HepG2 (cell line): ENCODE results near the gene IQGAP2. TPM values are rescaled to one million over a fixed set of nuclear protein-coding genes. Genes with fewer than 3 reads are reported as not detected.

Experiments used
- ATAC-seq: fragments of 200-7000 bp; cut with Tn5 transposase; 3 replicates; pipeline ENCODE4 v1.9.1; 2020; ENCODE audit warnings: mild to moderate bottlenecking, moderate library complexity
- BruUV-seq: library from RNA; stranded (reverse); fragments of 400-500 nt; replicated peaks from 2 replicates; lab custom pipeline; 2021; lab: Mats Ljungman, UMichigan
- CTCF ChIA-PET: fragments of 300-600 bp; formaldehyde crosslinking; extraction: SDS; loops from one replicate; lab custom pipeline; 2021; ENCODE audit warnings: low total read pairs, inconsistent platforms, low intra/inter-chr PET ratio; lab: Yijun Ruan, JAX
- POLR2A ChIA-PET: fragments of 350-600 bp; sonication (Branson Sonifier 250); formaldehyde crosslinking; loops from one replicate; lab custom pipeline; 2020; ENCODE audit warnings: antibody characterized with exemption, inconsistent platforms; lab: Yijun Ruan, JAX
- DNase-seq: peaks from one replicate; pipeline ENCODE4 v3.0.0-alpha.2; 2015; ENCODE audit warnings: low spot score
- FAIRE-seq: peaks from 3 replicates; lab custom pipeline; 2011; peaks lifted over from hg19 to GRCh38; lab: Jason Lieb, UNC
- H2AFZ ChIP-seq: one replicate; pipeline ENCODE4 v1.6.1; 2011; ENCODE audit warnings: low read length, inconsistent platforms
- H3K27ac ChIP-seq: fragments of 300-600 bp; 3 replicates; pipeline ENCODE4 v1.8.0; 2011; ENCODE audit warnings: mixed run types, mild to moderate bottlenecking, mixed read lengths, low read length, inconsistent platforms; ENCODE audit not compliant: insufficient read depth; ENCODE audit errors: extremely low read length
- H3K27me3 ChIP-seq, 2 experiments: fragments of 200-600 bp in 1 of 2; 2 replicates in 1 of 2; 3 replicates in 1 of 2; pipeline versions ENCODE4 v1.6.0 to v1.8.0; 2011; ENCODE audit warnings: low read length in 2 of 2, mild to moderate bottlenecking in 2 of 2, moderate library complexity in 2 of 2, inconsistent platforms in 1 of 2; ENCODE audit not compliant: insufficient read depth in 2 of 2, control insufficient read depth in 1 of 2
- H3K36me3 ChIP-seq, 2 experiments: fragments of 200-600 bp in 1 of 2; replicated peaks in 1 of 2; 2 replicates in 1 of 2; 3 replicates in 1 of 2; pipeline versions ENCODE4 v1.5.1 to v1.8.0; 2011; ENCODE audit warnings: low read length in 2 of 2, inconsistent platforms in 1 of 2; ENCODE audit not compliant: insufficient read depth in 2 of 2, control insufficient read depth in 1 of 2
- H3K4me1 ChIP-seq: 2 replicates; pipeline ENCODE4 v1.5.1; 2012; ENCODE audit warnings: low read length, inconsistent platforms; ENCODE audit not compliant: insufficient read depth
- H3K4me2 ChIP-seq: 2 replicates; pipeline ENCODE4 v1.6.0; 2011; ENCODE audit warnings: low read depth, low read length, inconsistent platforms
- H3K4me3 ChIP-seq, 3 experiments: fragments of 200-600 bp in 1 of 3; sonication (generic), shearing (Covaris generic) in 1 of 3; replicated peaks in 1 of 3; 2 replicates each; pipeline ENCODE4 v1.5.1; 2011 to 2016; ENCODE audit warnings: low read length in 3 of 3, inconsistent platforms in 2 of 3, low read depth in 2 of 3, mild to moderate bottlenecking in 2 of 3, control low read depth in 1 of 3, mixed read lengths in 1 of 3; ENCODE audit not compliant: insufficient read depth in 1 of 3
- H3K79me2 ChIP-seq: one replicate; pipeline ENCODE4 v1.6.1; 2011; ENCODE audit warnings: low read length, inconsistent platforms; ENCODE audit not compliant: insufficient read depth
- H3K9ac ChIP-seq: 2 replicates; pipeline ENCODE4 v1.6.0; 2011; ENCODE audit warnings: mild to moderate bottlenecking, low read depth, low read length, inconsistent platforms; ENCODE audit not compliant: insufficient read depth
- H3K9me3 ChIP-seq: 2 replicates; pipeline ENCODE4 v1.5.1; 2012; ENCODE audit warnings: mild to moderate bottlenecking, low read length
- H4K20me1 ChIP-seq: 2 replicates; pipeline ENCODE4 v1.6.0; 2011; ENCODE audit warnings: inconsistent platforms, mild to moderate bottlenecking, low read length, moderate library complexity; ENCODE audit not compliant: insufficient read depth
- ATM ChIP-seq: fragments of 450-650 bp; IDR thresholded peaks from 2 replicates; pipeline ENCODE4 v1.7.1; 2017; ENCODE audit warnings: mild to moderate bottlenecking, borderline replicate concordance
- RBFOX2 ChIP-seq: fragments of 200-400 bp; formaldehyde crosslinking; IDR thresholded peaks from 2 replicates; pipeline ENCODE4 v1.6.1; 2017; ENCODE audit warnings: low read depth, mild to moderate bottlenecking, low read length
- TARDBP ChIP-seq: sonication (generic); formaldehyde crosslinking; IDR thresholded peaks from 2 replicates; pipeline ENCODE4 v1.8.0; 2022; ENCODE audit warnings: mild to moderate bottlenecking, missing genetic modification reagents
- ZNF382 ChIP-seq: sonication (generic); formaldehyde crosslinking; IDR thresholded peaks from 2 replicates; pipeline ENCODE4 v1.5.0; 2020; ENCODE audit warnings: missing genetic modification reagents, mild to moderate bottlenecking, borderline replicate concordance
- ZNF605 ChIP-seq: sonication (generic); formaldehyde crosslinking; IDR thresholded peaks from 2 replicates; pipeline ENCODE4 v1.8.0; 2022; ENCODE audit warnings: mild to moderate bottlenecking, missing genetic modification reagents
- WGBS: methylation state at CpG from one replicate; pipeline ENCODE4 v1.1.6; 2017; ENCODE audit warnings: low lambda C conversion rate; 5-methylcytosine and 5-hydroxymethylcytosine counted together
- in situ Hi-C: cut with HindIII; loops from 2 replicates; pipeline ENCODE4 v1.10.0; 2017; ENCODE audit warnings: low pct_unique_long_range_greater_than_20kb; ENCODE audit not compliant: extremely low pct_ligation_motif_present
- intact Hi-C: fragments of 100-400 bp; cut with micrococcal nuclease; formaldehyde crosslinking; loops from one replicate; pipeline ENCODE4 v1.10.0; 2022; ENCODE audit not compliant: unreplicated experiment
- polyA plus RNA-seq, 8 experiments: library from polyadenylated mRNA; depleted of rRNA in 3 of 8; stranded (reverse) in 7 of 8; unstranded in 1 of 8; fragments of >200 nt; fragmentation: Illumina TruSeq in 4 of 8; extraction: Trizol in 4 of 8; gene quantifications; 2 replicates each; pipeline versions ENCODE4 v1.2.1 to v1.2.3, GENCODE V29; 2011 to 2016; ENCODE audit warnings: low read depth in 4 of 8, missing spikeins in 1 of 8, mixed read lengths in 1 of 8; ENCODE audit not compliant: insufficient read depth in 1 of 8
- total RNA-seq, 5 experiments: library from RNA; depleted of rRNA; stranded (reverse); fragments of >200 nt; fragmentation: Illumina TruSeq; extraction: Trizol; gene quantifications; 2 replicates each; pipeline ENCODE4 v1.2.3, GENCODE V29; 2016; ENCODE audit warnings: low read depth in 1 of 5
- TF ChIP-seq, protein P1 (sequence below): sonication (generic); formaldehyde crosslinking; IDR thresholded peaks from 2 replicates; pipeline ENCODE4 v1.5.0; 2020; ENCODE audit warnings: mild to moderate bottlenecking, missing genetic modification reagents
- TF ChIP-seq, protein P2 (sequence below): sonication (generic); formaldehyde crosslinking; IDR thresholded peaks from 2 replicates; pipeline ENCODE4 v1.4.0; 2020; ENCODE audit warnings: mild to moderate bottlenecking, missing genetic modification reagents
- TF ChIP-seq, protein P3 (sequence below): sonication (generic); formaldehyde crosslinking; IDR thresholded peaks from 2 replicates; pipeline ENCODE4 v1.5.0; 2020; ENCODE audit warnings: mild to moderate bottlenecking, missing genetic modification reagents, borderline replicate concordance
- TF ChIP-seq, protein P4 (sequence below): sonication (generic); formaldehyde crosslinking; IDR thresholded peaks from 2 replicates; pipeline ENCODE4; 2020; ENCODE audit warnings: missing genetic modification reagents, mild to moderate bottlenecking, borderline replicate concordance
- TF ChIP-seq, protein P5 (sequence below): sonication (generic); formaldehyde crosslinking; IDR thresholded peaks from 2 replicates; pipeline ENCODE4 v1.4.0; 2020; ENCODE audit warnings: missing genetic modification reagents, mild to moderate bottlenecking, borderline replicate concordance
- TF ChIP-seq, protein P6 (sequence below): sonication (generic); formaldehyde crosslinking; IDR thresholded peaks from 2 replicates; pipeline ENCODE4 v1.8.1; 2023; ENCODE audit warnings: missing genetic modification reagents, mild to moderate bottlenecking, borderline replicate concordance

Gene IQGAP2
- total and polyA plus RNA-seq, 2 of the 13 experiments (the other 11 are each of a cell fraction or from before 2014, with no cell fraction given): 35.2 to 83.3 TPM

DNA sequence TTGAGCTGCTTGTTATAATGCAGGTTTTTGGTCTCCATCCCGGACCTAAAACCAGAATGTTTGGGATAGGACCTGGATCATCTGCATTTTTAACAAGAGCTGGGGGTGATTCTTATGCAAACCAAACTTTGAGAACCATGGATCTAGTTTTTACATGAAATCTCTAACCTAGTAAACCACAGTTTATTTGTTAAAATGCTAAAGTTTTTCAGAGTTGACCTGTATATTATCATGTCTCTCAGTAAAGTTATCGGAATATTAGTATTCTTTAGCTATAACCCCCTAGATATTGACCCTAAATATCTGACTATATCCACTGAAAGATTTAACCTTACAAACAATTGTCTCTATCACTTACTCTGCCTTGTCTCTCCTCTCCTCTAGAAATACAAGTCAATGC lies 341.5 kb downstream of the IQGAP2 start:
- BruUV-seq: no TSS peak
- Histone ChIP-seq H3K36me3 (no peaks in the 10 kb centered on the region), H4K20me1 (no peaks in the 10 kb centered on the region), H3K4me2 (no peak overlapping the region), H3K9ac (no peak overlapping the region), H3K9me3 (no peaks in the 10 kb centered on the region), H3K4me3 (no peak overlapping the region), H3K27me3 (no peaks in the 10 kb centered on the region), H2AFZ (no peak overlapping the region), H3K27ac (no peak overlapping the region), H3K79me2 (no peaks in the 10 kb centered on the region), H3K4me1 (peaks cover 4% of the 10 kb centered on the region)
- FAIRE-seq (no peak), ATAC-seq (no peak), DNase-seq (no peak)
- in situ Hi-C loops (no loop called here), intact Hi-C loops (loop anchor here (5.0 kb wide), 1 partner anchor 1462 kb away; no protein-coding TSS in a partner anchor)
- ChIA-PET POLR2A (no interaction called here), CTCF (no interaction called here)
- WGBS: 2% methylated on average over 2 of the region's 2 CpGs
- TF ChIP-seq ZNF382 (CRISPR knock-in tag) (no peak), RBFOX2 (no peak), ATM (no peak), TARDBP (CRISPR knock-in tag) (no peak), ZNF605 (CRISPR knock-in tag) (no peak)
- TF ChIP-seq, protein P1, sequence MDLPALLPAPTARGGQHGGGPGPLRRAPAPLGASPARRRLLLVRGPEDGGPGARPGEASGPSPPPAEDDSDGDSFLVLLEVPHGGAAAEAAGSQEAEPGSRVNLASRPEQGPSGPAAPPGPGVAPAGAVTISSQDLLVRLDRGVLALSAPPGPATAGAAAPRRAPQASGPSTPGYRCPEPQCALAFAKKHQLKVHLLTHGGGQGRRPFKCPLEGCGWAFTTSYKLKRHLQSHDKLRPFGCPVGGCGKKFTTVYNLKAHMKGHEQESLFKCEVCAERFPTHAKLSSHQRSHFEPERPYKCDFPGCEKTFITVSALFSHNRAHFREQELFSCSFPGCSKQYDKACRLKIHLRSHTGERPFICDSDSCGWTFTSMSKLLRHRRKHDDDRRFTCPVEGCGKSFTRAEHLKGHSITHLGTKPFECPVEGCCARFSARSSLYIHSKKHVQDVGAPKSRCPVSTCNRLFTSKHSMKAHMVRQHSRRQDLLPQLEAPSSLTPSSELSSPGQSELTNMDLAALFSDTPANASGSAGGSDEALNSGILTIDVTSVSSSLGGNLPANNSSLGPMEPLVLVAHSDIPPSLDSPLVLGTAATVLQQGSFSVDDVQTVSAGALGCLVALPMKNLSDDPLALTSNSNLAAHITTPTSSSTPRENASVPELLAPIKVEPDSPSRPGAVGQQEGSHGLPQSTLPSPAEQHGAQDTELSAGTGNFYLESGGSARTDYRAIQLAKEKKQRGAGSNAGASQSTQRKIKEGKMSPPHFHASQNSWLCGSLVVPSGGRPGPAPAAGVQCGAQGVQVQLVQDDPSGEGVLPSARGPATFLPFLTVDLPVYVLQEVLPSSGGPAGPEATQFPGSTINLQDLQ (CRISPR knock-in tag): no peak
- TF ChIP-seq, protein P2, sequence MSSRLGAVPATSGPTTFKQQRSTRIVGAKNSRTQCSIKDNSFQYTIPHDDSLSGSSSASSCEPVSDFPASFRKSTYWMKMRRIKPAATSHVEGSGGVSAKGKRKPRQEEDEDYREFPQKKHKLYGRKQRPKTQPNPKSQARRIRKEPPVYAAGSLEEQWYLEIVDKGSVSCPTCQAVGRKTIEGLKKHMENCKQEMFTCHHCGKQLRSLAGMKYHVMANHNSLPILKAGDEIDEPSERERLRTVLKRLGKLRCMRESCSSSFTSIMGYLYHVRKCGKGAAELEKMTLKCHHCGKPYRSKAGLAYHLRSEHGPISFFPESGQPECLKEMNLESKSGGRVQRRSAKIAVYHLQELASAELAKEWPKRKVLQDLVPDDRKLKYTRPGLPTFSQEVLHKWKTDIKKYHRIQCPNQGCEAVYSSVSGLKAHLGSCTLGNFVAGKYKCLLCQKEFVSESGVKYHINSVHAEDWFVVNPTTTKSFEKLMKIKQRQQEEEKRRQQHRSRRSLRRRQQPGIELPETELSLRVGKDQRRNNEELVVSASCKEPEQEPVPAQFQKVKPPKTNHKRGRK: no peak
- TF ChIP-seq, protein P3, sequence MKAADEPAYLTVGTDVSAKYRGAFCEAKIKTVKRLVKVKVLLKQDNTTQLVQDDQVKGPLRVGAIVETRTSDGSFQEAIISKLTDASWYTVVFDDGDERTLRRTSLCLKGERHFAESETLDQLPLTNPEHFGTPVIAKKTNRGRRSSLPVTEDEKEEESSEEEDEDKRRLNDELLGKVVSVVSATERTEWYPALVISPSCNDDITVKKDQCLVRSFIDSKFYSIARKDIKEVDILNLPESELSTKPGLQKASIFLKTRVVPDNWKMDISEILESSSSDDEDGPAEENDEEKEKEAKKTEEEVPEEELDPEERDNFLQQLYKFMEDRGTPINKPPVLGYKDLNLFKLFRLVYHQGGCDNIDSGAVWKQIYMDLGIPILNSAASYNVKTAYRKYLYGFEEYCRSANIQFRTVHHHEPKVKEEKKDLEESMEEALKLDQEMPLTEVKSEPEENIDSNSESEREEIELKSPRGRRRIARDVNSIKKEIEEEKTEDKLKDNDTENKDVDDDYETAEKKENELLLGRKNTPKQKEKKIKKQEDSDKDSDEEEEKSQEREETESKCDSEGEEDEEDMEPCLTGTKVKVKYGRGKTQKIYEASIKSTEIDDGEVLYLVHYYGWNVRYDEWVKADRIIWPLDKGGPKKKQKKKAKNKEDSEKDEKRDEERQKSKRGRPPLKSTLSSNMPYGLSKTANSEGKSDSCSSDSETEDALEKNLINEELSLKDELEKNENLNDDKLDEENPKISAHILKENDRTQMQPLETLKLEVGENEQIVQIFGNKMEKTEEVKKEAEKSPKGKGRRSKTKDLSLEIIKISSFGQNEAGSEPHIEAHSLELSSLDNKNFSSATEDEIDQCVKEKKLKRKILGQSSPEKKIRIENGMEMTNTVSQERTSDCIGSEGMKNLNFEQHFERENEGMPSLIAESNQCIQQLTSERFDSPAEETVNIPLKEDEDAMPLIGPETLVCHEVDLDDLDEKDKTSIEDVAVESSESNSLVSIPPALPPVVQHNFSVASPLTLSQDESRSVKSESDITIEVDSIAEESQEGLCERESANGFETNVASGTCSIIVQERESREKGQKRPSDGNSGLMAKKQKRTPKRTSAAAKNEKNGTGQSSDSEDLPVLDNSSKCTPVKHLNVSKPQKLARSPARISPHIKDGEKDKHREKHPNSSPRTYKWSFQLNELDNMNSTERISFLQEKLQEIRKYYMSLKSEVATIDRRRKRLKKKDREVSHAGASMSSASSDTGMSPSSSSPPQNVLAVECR (CRISPR knock-in tag): no peak
- TF ChIP-seq, protein P4, sequence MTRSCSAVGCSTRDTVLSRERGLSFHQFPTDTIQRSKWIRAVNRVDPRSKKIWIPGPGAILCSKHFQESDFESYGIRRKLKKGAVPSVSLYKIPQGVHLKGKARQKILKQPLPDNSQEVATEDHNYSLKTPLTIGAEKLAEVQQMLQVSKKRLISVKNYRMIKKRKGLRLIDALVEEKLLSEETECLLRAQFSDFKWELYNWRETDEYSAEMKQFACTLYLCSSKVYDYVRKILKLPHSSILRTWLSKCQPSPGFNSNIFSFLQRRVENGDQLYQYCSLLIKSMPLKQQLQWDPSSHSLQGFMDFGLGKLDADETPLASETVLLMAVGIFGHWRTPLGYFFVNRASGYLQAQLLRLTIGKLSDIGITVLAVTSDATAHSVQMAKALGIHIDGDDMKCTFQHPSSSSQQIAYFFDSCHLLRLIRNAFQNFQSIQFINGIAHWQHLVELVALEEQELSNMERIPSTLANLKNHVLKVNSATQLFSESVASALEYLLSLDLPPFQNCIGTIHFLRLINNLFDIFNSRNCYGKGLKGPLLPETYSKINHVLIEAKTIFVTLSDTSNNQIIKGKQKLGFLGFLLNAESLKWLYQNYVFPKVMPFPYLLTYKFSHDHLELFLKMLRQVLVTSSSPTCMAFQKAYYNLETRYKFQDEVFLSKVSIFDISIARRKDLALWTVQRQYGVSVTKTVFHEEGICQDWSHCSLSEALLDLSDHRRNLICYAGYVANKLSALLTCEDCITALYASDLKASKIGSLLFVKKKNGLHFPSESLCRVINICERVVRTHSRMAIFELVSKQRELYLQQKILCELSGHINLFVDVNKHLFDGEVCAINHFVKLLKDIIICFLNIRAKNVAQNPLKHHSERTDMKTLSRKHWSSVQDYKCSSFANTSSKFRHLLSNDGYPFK (CRISPR knock-in tag): no peak
- TF ChIP-seq, protein P5, sequence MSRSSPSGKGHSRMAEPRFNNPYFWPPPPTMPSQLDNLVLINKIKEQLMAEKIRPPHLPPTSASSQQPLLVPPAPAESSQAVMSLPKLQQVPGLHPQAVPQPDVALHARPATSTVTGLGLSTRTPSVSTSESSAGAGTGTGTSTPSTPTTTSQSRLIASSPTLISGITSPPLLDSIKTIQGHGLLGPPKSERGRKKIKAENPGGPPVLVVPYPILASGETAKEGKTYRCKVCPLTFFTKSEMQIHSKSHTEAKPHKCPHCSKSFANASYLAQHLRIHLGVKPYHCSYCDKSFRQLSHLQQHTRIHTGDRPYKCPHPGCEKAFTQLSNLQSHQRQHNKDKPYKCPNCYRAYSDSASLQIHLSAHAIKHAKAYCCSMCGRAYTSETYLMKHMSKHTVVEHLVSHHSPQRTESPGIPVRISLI (CRISPR knock-in tag): no peak
- TF ChIP-seq, protein P6, sequence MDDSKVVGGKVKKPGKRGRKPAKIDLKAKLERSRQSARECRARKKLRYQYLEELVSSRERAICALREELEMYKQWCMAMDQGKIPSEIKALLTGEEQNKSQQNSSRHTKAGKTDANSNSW (CRISPR knock-in tag): no peak
